CD4-positive, alpha-beta T cell treated with Interleukin-15 for 4 hours (primary cell): ENCODE results near the gene HS3ST6.
"Not testable (repeated sequence)": the region's sequence is repeated elsewhere in the genome, so short reads cannot be mapped to it uniquely, and the experiment has no call there.

ENCODE experiments used
- DNase-seq: peaks from one replicate; pipeline ENCODE4 v3.0.0-alpha.2; 2020; ENCODE audit warnings: low spot score

The HS3ST6 gene

DNA sequence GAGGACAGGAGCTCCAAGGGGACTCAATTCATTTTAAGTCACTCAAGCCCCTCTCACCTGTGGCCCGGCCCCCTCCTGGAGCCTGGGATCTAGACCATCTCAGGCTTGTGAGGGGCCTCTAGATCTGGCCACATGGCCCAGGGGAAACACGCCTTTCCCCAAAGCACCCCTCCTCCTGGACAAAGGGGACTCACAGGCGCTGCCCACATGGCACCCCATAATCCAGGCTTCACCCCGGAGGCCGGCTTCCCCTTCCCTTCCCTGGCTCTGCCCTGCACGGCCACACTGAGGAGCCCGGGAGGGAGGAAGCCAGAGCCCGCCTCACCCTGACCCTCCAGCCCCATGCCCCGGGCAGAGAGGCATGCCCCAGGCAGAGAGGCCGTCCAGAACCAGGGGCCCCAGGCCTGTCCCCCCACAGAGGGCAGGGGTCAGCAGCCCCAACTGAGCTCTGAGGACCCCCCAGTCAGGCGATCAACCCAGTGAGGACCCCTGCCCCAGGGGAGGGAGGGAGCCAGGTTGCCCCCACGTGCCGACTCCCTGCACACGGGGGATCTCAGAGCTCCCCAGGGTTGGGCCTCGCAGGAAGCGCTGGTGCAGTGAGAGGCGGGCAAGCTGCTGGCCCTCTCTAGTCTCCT is 10.9 kb downstream of the HS3ST6 start:
- DNase-seq = no peak

DNA sequence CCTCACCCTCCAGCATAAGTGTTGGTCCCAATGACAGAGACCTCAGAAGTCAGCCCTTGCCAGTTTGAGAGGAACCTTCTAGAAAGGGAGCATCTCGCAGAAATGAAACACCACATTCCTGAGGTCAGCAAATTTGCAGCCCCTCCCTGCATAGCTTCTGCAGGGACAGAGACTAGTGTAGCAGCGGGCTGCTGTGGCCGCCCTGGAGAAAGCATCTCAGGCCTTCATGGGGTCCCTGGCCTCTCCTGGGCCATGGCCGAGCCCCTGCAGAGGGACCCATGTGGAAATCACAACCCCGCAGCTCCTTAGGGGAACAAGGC is 11.4 kb downstream of the HS3ST6 start:
- DNase-seq = no peak

DNA sequence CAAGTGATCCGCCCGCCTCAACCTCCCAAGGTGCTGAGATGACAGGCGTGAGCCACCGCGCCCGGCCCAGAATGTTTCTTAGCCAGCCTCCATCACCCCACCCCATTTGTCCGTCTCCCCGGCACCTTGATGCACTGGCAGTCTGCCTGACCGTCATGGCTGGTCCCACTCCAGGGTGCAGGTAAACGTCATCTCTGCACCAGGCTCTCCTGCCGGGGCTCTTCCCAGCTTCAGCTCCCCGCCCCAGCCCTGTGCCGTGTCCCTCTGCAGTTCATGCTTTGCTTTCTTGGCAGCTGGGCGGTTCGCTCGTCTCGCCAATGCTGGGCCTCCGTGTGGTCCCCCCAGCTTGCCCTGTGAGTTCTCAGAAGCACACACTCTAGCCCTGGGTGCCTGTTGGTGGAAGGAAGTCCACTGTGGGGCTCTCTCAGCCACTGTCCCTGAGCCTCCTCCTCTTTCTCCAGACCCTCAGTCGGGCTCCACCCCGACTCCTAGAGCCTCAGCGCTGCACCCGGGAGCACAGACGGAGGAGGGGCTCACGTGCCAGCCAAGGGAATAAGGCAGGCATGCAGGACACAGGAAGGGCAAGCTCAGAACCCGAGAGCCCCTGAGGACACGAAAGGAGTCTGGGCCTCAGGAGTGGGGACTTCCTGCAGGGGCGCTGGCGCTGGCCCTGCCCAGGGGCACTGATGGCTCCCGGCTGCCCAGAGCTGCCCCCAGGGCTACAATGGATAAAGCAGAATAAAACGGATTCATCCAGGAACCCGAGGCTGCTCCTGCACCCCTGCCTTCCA is 12.0 kb downstream of the HS3ST6 start:
- no peak for DNase-seq

DNA sequence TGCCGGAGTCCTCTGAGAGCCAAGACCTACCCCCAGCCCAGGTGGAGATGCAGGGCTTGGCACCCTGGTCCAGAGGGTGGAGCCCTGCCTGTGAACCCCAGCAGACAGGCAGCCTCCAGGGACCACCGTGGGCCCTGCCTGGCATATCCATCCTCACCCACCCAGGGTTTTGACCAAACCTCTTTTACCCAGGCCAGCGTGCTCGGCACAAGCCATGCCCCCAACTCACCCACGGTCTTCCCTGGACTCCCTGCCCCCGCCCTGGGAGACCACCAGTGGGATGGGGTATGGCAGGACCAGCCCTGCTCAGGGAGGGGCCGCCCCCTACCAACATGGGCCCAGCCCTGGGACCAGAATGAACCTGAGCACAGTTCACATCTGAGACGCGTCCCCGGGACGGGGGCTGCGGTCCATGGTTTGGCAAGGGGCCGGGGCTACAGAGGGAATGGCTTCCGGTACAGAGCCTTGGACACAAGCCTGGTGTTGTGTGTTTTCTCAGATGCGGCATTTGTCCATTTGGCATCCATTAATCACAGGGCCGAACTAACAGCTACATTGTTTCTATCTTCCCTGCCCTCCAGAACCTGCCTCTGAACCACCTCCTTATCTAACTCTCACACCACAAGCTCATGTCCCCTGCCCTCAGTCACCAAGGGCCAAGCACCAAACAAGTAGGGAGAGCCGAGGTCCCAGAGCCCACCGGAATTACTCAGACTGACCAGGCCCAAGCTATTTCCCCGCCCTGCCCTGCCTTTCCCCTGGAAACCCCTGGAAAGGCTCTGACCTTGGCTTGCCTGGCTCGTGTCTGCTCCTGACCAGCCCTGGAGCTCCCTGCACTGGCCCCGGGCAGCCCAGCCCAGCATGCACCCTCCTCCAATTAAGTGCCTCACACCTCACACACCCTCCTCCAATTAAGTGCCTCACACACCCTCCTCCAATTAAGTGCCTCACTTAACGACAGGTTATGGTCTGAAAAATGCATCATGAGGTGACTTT is 14.1 kb downstream of the HS3ST6 start:
- DNase-seq = no peak

DNA sequence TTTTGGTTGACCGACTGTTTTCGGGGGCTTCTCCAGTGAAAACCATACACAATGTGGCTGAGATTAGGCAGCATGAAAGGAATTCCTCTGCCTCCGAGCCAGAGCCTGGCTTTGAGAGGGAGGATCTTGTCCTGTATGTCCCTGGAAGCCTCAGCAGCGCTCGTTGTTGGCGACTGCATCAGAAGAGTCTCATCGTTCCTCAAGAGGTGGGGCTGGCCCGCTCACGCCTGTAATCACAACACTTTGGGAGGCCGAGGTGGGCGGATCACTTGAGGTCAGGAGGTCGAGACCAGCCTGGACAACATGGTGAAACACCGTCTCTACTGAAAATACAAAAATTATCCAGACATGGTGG is 15.0 kb downstream of the HS3ST6 start:
- DNase-seq = no peak

DNA sequence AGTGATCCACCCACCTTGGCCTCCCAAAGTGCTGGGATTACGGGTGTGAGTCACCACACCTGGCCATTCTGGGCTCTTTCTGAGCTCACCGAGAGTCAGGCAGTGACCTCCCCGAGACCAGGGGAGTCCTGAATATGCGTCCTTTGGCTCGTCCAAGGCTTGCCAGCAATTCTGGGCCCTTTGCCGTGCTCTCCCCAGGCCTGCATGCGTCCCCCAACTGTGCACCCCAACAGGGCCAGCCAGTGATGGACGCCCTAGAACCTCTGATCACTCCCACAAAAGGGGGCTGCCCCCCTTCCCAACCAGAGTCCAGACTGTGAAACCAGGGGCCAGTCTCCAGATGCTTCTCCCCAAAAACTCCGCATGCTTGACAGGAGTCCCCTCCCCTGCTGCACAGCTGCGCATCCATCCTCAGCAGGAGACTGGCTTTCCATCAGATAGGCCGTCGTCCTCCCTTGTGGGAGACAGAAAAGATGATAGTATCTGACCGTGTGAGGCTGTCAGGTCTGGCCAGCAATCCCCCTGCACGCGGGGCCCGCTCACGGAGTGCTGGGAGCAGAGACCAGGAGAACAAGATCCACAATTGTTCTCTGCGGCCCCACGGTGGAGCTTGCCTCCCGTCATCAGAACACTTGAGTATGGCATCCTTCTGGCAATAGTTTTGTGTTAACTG is 15.5 kb downstream of the HS3ST6 start:
- no peak for DNase-seq

DNA sequence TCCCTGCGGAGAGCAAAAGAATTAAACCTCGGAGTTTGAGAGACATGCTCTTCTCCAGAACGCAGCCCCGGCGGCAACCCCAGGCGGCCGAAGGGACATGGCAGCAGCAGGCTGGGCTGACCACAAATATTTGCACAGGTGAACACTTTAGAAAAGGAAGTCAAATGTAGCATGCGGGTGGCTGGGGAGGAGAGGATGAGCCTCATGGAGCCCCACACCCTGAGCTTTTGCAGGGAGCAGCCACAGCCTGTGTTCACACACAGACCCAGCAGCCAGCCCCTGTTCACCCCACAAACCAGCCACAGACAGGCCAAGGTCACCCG is 17.8 kb downstream of the HS3ST6 start:
- DNase-seq = no peak

DNA sequence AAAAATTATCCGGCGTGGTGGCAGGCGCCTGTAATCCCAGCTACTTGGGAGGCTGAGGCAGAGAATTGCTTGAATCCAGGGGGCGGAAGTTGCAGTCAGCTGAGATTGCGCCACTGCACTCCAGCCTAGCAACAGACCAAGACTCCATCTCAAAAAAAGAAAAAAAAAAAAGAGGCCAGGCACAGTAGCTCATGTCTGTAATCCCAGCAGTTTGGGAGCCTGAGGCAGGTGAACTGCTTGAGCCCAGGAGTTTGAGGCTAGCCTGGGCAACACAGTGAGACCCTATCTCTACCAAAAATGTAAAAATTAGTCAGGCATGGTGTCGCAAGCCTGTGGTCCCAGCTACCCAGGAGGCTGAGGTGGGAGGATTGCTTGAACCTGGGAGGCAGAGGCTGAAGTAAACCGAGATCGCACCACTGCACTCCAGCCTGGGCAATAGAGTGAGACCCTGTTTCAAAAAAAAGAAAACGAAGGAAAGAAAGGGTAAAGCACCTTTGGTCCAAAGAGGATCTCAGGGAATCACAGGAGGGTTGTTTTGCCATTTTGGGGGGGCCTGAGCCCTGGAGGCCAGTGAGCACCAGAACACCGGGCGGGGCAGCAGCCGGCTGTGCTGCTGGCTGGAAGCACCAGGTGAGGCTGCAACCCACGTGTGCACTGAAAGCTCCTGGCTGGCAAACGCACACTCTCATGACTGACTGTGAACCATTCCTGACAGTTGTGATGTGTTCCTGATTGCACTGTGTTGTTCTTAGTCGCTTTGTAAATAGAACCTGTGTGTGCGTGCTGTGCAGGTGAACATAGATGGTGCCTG is 18.4 kb downstream of the HS3ST6 start:
- DNase-seq = no peak

DNA sequence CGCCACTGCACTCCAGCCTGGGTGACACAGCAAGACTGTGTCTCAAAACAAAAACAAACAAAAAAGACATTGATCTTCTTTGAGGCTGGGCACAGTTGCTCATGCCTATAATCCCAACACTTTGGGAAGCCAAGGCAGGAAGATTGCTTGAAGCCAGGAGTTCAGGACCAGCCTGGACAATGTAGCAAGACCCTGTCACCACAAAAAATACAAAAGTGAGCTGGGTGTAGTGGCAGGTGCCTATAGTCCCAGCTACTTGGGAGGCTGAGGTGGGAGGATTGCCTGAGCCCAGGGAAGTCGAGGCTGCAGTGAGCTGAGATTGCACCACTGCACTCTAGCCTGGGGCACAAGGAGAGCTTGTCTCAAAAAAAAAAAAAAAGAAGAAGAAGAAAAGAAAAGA is 20.5 kb downstream of the HS3ST6 start:
- not testable (repeated sequence) for DNase-seq

DNA sequence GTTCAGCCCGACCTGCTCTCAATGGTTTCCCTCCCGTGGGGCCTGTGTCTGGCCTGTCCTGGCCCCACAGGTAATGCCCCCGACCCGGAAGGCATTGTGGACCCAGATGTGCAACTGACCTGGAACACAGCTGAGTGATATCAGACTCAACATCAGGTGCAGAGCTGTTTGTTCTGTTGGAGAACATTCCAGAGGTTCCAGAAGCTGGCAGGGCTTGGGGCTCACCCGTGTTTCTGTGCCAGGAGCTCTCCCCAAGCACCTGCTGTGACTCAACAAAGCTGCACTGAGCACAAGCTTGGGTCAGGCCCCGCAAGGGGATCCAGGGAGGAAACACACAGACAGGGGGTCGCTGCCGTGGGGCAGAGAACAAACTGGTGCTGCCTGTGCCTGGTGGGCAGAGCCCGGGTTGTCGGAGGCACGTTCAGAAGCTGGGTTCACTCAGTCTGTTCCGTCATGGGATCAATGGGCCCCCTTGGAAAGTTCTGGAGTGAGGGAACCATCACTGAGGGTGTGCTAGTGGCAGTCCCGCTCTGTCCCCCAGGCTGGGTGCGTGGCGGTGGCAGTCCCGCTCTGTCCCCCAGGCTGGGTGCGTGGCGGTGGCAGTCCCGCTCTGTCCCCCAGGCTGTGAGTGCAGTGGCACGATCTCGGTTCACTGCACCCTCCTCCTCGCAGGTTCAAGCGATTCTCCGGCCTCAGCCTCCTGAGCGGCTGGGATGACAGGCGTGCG is 22.1 kb downstream of the HS3ST6 start:
- no peak for DNase-seq

DNA sequence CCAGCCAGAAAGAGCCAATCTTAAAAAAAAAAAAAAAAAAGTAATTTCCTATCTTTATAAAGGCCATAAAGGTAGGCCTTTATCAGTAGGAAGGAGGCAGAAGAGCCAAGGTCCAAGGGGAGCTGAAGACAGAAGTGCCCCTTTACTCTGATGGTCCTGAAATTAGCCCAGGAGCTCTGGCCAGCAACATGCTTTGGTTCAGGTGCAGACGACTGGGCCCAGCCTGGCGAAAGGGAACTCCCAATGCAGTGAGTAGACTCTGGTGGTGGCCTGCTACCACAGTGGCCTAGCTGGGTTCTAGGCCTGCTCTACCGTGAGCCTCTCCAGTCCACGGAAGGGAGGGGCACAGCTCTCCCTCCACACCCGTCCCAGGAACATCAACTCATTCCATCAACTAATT is 23.1 kb downstream of the HS3ST6 start:
- no peak for DNase-seq

DNA sequence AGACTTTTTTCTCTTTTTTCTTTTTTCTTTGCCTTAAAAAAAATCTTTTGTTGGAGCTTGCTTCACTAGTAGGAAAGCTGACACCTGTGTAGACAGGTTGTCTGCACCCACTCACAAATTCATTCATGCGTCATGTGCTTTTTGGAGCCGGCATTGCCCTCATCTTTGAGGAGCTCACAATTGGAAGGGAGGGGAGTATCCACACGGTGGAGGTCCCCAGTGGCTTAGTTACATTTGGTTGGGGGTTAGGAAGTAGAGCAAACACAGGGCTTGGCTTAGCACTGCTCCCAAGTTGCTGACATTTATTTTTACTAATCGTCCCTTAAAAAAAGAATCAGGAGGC is 27.5 kb downstream of the HS3ST6 start:
- no peak for DNase-seq

DNA sequence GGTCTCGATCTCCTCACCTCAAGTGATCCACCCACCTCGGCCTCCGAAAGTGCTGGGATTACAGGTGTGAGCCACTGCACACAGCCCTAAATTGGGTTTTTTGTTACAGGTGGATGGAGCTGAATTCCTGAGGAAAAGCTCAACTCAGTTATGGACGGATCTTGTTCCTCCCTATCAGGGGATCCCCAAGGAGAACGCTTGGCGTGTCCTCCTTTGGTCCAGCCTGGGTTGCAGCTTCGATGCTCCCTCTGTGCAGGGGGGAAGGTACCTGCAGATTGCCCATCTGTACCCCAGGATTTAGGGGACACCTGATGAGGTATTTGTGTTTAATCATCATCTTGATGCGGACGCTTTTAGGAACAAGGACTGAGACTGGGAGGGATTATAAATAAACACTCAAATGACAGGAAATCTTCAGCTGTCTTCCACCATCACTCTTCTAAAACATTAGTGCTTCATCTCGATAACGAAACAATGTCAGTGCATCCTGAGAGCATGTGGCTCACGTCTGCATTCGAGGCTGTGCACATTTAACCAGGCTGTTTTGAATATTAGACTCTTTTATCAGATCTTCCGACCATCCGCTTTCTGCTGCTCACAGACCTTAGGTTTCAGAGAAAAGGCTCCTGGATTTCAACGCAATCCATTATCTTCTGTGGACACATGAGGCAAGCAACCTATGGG is 28.0 kb downstream of the HS3ST6 start:
- no peak for DNase-seq

DNA sequence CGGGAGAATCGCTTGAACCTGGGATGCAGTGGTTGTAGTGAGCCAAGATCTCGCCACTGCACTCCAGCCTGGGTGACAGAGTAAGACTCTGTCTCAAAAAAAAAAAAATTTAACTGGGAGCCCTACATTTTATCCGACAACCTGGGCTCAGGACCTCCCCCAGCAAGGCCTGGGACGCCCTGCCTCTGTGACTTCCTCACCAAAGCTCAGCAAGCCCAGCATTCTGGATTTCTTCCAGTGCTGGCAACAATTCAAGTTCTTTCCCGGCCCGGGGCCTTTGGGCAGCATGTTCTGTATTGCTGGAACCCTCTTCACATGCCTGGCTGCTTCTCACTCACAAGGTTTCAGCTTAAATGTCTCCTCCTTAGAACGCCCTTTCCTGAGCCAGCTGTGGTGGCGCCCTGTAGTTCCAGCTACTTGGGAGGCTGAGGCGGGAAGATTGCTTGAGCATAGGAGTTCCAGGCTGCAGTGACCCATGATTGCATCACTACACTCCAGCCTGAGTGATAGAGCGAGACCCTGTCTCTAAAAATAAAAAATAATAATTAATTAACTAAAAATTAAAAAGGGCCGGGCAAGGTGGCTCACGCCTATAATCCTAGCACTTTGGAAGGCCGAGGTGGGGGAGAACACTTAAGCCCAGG is 30.4 kb downstream of the HS3ST6 start:
- no peak for DNase-seq

DNA sequence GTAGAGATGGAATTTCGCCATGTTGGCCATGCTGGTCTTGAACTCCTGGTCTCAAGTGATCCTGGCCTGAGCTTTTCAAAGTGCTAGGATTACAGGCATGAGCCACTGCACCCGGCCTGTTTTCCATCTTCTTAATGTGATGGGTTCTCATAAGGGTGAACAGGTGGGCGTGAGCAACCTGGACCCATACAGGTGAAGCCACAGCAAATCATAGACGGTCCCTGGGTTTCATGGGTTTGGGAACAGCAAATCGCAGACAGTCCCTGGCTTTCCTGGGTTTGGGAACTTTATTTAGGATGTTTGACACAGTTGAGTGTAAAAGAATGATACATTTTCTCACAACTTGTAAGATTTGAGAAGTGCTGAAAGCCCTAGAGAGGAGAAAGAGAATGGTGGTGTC is 33.3 kb downstream of the HS3ST6 start:
- no peak for DNase-seq

DNA sequence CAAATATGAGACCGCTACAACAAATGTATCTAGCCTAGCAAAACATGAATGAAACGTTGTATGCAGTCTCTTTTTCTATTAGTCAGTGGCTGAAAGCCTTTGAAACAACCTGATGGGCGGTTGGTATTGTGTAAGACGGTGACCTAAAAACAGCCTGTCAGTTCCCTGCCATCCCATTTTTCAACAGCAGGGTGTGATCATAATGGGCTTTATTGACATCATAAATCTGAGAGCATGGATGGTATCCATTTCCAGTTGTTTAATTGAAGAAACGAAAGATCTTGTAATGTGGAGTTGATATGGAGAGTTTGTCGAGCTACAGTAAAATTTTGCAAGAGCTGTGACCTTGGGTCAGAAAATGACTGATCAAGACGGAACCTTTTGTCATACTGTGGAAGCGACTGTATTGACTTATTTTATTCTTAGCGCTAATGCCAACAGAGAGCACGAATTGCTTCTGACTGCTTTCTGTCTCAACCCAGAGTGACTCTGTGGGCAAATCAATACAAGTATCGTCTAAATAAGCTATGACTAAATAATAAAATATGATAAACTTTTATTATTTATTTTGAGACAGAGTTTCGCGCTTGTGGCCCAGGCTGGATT is 34.0 kb downstream of the HS3ST6 start:
- DNase-seq = no peak

DNA sequence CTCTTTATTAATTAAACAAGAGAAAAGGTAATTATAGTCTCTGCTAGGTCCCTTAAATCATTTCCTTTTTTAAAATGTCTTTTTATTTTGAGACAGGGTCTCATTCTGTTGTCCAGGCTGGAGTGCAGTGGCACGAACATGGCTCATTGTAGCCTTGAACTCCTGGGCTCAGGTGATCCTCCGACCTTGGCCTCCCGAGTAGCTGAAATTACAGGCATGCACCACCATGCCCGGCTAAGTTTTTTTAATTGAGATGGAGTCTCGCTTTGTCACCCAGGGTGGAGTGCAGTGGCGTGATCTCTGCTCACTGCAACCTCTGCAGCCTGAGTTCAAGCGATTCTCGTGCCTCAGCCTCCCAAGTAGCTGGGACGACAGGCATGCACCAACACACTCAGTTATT is 37.0 kb downstream of the HS3ST6 start:
- not testable (repeated sequence) for DNase-seq

DNA sequence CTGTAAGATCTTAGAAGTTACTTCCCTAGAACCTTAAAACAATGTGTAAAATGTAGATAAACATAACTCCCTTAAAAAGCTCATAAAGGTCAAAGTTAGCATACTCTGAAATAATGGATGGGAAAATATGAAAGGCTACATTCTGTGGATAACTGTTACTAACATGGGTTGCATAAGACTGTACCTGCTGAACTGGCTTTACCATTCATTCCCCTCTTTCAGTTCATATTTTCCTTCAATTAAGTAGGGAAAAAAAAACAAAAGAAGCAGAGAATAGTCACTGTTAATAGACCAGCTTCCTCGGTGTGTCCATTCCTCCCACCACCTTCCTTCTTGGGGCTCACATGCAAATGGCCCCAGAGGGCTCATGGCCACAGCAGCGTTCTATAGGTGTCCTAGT is 38.7 kb downstream of the HS3ST6 start:
- DNase-seq = no peak

DNA sequence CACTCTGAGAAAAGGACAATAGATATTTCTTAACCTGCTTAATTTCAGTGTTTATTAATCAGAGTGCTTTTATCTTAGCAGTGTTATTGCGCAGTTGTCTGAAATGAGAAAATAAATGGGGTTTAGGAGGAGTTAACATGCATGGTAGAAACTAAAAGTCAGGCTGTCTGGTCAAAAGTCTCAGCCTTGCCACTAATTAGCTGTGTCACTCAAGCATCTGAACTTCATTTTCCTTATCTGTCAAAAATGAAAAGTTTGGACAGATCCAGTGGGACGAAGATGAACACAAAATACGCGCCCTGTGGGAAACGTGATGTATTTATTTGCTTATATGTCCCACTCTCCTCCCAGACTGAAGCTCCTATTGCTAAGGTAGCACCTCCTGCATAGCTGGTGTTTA is 40.0 kb downstream of the HS3ST6 start:
- no peak for DNase-seq

DNA sequence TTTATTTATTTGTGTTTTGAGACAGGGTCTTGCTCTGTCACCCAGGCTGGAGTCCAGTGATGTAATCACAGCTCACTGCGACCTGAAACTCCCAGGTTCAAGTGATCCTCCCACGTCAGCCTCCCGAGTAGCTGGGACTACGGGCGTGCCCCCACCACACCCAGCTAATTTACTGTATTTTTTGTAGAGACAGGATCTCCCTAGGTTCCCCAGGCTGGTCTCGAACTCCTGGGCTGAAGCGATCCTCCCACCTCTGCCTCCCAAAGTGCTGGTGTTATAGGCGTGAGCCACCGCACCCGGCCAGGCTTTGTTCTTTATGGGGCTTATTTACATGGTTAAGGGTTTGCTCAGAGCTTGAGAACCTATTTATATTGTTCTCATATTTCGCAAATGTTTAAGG is 40.4 kb downstream of the HS3ST6 start:
- DNase-seq = no peak
